ENCODE results near the gene GARS1. TPM values are rescaled to one million over a fixed set of nuclear protein-coding genes. Genes with fewer than 3 reads are reported as not detected.

GARS1 gene
- total RNA-seq, 2 donors from 2014 or later = 35.5 to 72.6 TPM

- Histone ChIP-seq H3K9me3 (no peaks in the 10 kb centered on the region), H3K27me3 (no peaks in the 10 kb centered on the region), H3K4me3 (no peak overlapping the region), H3K27ac (no peak overlapping the region), H3K4me1 (no peaks in the 10 kb centered on the region), H3K36me3 (no peaks in the 10 kb centered on the region)
- no peak for TF ChIP-seq CTCF (IDR thresholded peaks at IDR 0.05)
- DNase-seq (ENCODE audit: low spot score) = no peak
Measured at GRCh38 chr7:30665043-30665442, 70.4 kb downstream of the GARS1 start.

- no peaks in the 10 kb centered on the region for H3K27me3 ChIP-seq
- no peak for TF ChIP-seq CTCF (IDR thresholded peaks at IDR 0.05)
- DNase-seq (ENCODE audit: low spot score) = no peak
- no peaks in the 10 kb centered on the region for H3K4me1 ChIP-seq
- H3K9me3 ChIP-seq = no peaks in the 10 kb centered on the region
- H3K27ac ChIP-seq = no peak overlapping the region
- no peak overlapping the region for H3K4me3 ChIP-seq
- no peaks in the 10 kb centered on the region for H3K36me3 ChIP-seq
Measured at GRCh38 chr7:30665449-30665848, 70.8 kb downstream of the GARS1 start.

- no peak for DNase-seq (ENCODE audit: low spot score)
- TF ChIP-seq CTCF (IDR thresholded peaks at IDR 0.05) = no peak
- no peak overlapping the region for H3K4me3 ChIP-seq
Measured at GRCh38 chr7:30667172-30667571, 72.5 kb downstream of the GARS1 start.

GRCh38 chr7:30668102-30668501, 73.4 kb downstream of the GARS1 start:
- TF ChIP-seq CTCF (IDR thresholded peaks at IDR 0.05) = no peak
- Histone ChIP-seq H3K27me3 (no peaks in the 10 kb centered on the region), H3K36me3 (no peaks in the 10 kb centered on the region), H3K4me3 (no peak overlapping the region), H3K27ac (no peak overlapping the region), H3K9me3 (no peaks in the 10 kb centered on the region), H3K4me1 (no peaks in the 10 kb centered on the region)
- DNase-seq (ENCODE audit: low spot score) = no peak

More at GRCh38 chr7:30667172-30667571, 72.5 kb downstream of the GARS1 start:
- H3K27ac ChIP-seq = no peak overlapping the region
- H3K4me1 ChIP-seq = no peaks in the 10 kb centered on the region
- no peaks in the 10 kb centered on the region for H3K27me3 ChIP-seq
- H3K9me3 ChIP-seq = no peaks in the 10 kb centered on the region
- no peaks in the 10 kb centered on the region for H3K36me3 ChIP-seq

GRCh38 chr7:30671793-30672465, 77.3 kb downstream of the GARS1 start:
- TF ChIP-seq CTCF (IDR thresholded peaks at IDR 0.05) = no peak
- Histone ChIP-seq H3K4me3 (no peak overlapping the region), H3K36me3 (no peaks in the 10 kb centered on the region), H3K9me3 (no peaks in the 10 kb centered on the region), H3K4me1 (no peaks in the 10 kb centered on the region), H3K27ac (no peak overlapping the region), H3K27me3 (no peaks in the 10 kb centered on the region)
- no peak for DNase-seq (ENCODE audit: low spot score)

GRCh38 chr7:30674420-30674819, 79.7 kb downstream of the GARS1 start:
- no peaks in the 10 kb centered on the region for H3K27me3 ChIP-seq
- H3K27ac ChIP-seq = no peak overlapping the region
- H3K4me3 ChIP-seq = no peak overlapping the region
- DNase-seq (ENCODE audit: low spot score) = no peak
- no peaks in the 10 kb centered on the region for H3K4me1 ChIP-seq
- TF ChIP-seq CTCF (IDR thresholded peaks at IDR 0.05) = no peak
- no peaks in the 10 kb centered on the region for H3K9me3 ChIP-seq
- no peaks in the 10 kb centered on the region for H3K36me3 ChIP-seq

Measured in right atrium auricular region (tissue), 2 donors.